Skin of body (tissue), 2 donors: ENCODE data around the gene MALT1. TPM values are rescaled to one million over a fixed set of nuclear protein-coding genes. Genes with fewer than 3 reads are reported as not detected.
"Not testable (repeated sequence)": the region's sequence is repeated elsewhere in the genome, so short reads cannot be mapped to it uniquely, and the experiment has no call there.

ENCODE experiments used
- DNase-seq: peaks from one replicate; lab custom pipeline; 2025; lab: John Stamatoyannopoulos, UW
- total RNA-seq: library from RNA; depleted of rRNA; stranded (reverse); fragments of >200 nt; gene quantifications from one replicate; pipeline ENCODE4 v1.2.3, GENCODE V29; 2014

Gene MALT1
- total RNA-seq, 1 donor from 2014 or later = 26.1 TPM

GRCh38 chr18:58769321-58769720, 98.1 kb downstream of the MALT1 start:
- no peak for DNase-seq

GRCh38 chr18:58770601-58771000, 99.3 kb downstream of the MALT1 start:
- DNase-seq = no peak

- DNase-seq = no peak
These were observed 100.9 kb downstream of the MALT1 start for GRCh38 chr18:58772161-58772560.

- DNase-seq = no peak
These were observed 104.8 kb downstream of the MALT1 start for GRCh38 chr18:58776084-58776483.

- DNase-seq = not testable (repeated sequence)
These were observed 105.3 kb downstream of the MALT1 start for GRCh38 chr18:58776541-58776940.

GRCh38 chr18:58777471-58777870, 106.2 kb downstream of the MALT1 start:
- no peak for DNase-seq

- no peak for DNase-seq
These were observed 108.3 kb downstream of the MALT1 start for GRCh38 chr18:58779529-58779928.

- no peak for DNase-seq
These were observed 108.8 kb downstream of the MALT1 start for GRCh38 chr18:58780045-58780444.

GRCh38 chr18:58781627-58782194, 110.4 kb downstream of the MALT1 start:
- peak; percentile 76 for DNase-seq

- no peak for DNase-seq
These were observed 113.4 kb downstream of the MALT1 start for GRCh38 chr18:58784601-58785137.

- no peak for DNase-seq
These were observed 114.0 kb downstream of the MALT1 start for GRCh38 chr18:58785171-58785805.

- DNase-seq = no peak
These were observed 114.6 kb downstream of the MALT1 start for GRCh38 chr18:58785870-58786269.

GRCh38 chr18:58787536-58788149, 116.4 kb downstream of the MALT1 start:
- DNase-seq = no peak

GRCh38 chr18:58788470-58788869, 117.2 kb downstream of the MALT1 start:
- no peak for DNase-seq

GRCh38 chr18:58788971-58789875, 118.0 kb downstream of the MALT1 start:
- DNase-seq = peak; percentile 71

GRCh38 chr18:58789876-58790240, 118.6 kb downstream of the MALT1 start:
- no peak for DNase-seq

- no peak for DNase-seq
These were observed 120.8 kb downstream of the MALT1 start for GRCh38 chr18:58792086-58792485.

- DNase-seq = peak; percentile 54
These were observed 122.1 kb downstream of the MALT1 start for GRCh38 chr18:58793361-58793760.

GRCh38 chr18:58796220-58796619, 125.0 kb downstream of the MALT1 start:
- DNase-seq = peak; percentile 71

GRCh38 chr18:58800582-58800981, 129.3 kb downstream of the MALT1 start:
- DNase-seq = no peak

GRCh38 chr18:58802959-58803358, 131.7 kb downstream of the MALT1 start:
- no peak for DNase-seq

GRCh38 chr18:58803978-58804377, 132.7 kb downstream of the MALT1 start:
- no peak for DNase-seq
